Gastrocnemius medialis (tissue), 4 donors: ENCODE measurements around the gene ZNF134. TPM values are rescaled to one million over a fixed set of nuclear protein-coding genes. Genes with fewer than 3 reads are reported as not detected.
A peak's percentile ranks its signal among the peaks of the same experiment; 100 is the strongest.

ENCODE experiments used
- ATAC-seq, 2 donors: fragments of 150-250 bp; one replicate each; pipeline ENCODE4 v1.9.1; 2016
- DNase-seq, 2 donors: peaks; one replicate each; pipeline ENCODE4 v3.0.0-alpha.2; 2019
- H3K27ac ChIP-seq, 4 donors: fragments of 200-600 bp; sonication (generic); 1 replicate in 1 of 4; 2 replicates in 3 of 4; pipeline ENCODE4 v1.5.1; 2016 to 2018; ENCODE audit warnings: mild to moderate bottlenecking in 2 of 4, moderate library complexity in 1 of 4
- H3K27me3 ChIP-seq, 3 donors: fragments of 200-600 bp; sonication (generic) in 2 of 3; 1 replicate in 1 of 3; 2 replicates in 2 of 3; pipeline versions ENCODE4 v1.5.1 to v1.6.0; 2016 to 2019; ENCODE audit warnings: mild to moderate bottlenecking in 1 of 3, moderate library complexity in 1 of 3
- H3K36me3 ChIP-seq, 2 donors: fragments of 200-600 bp; sonication (generic) in 1 of 2; one replicate each; pipeline ENCODE4 v1.5.1; 2017 to 2018
- H3K4me1 ChIP-seq, 2 donors: fragments of 200-600 bp; sonication (generic) in 1 of 2; one replicate each; pipeline ENCODE4 v1.5.1; 2016 to 2017; ENCODE audit warnings: mild to moderate bottlenecking in 2 of 2
- H3K4me3 ChIP-seq, 4 donors: fragments of 200-600 bp; sonication (generic) in 3 of 4; 1 replicate in 1 of 4; 2 replicates in 3 of 4; pipeline ENCODE4 v1.5.1; 2016 to 2019; ENCODE audit warnings: mild to moderate bottlenecking in 2 of 4
- H3K9me3 ChIP-seq, 3 donors: fragments of 200-600 bp; sonication (generic) in 2 of 3; 1 replicate in 1 of 3; 2 replicates in 2 of 3; pipeline ENCODE4 v1.5.1; 2016 to 2019
- POLR2A ChIP-seq, 2 donors: fragments of 450-650 bp; IDR thresholded peaks; one replicate each; pipeline ENCODE4 v1.6.1; 2017; ENCODE audit warnings: antibody characterized with exemption in 2 of 2, mild to moderate bottlenecking in 2 of 2, moderate library complexity in 2 of 2
- in situ Hi-C, 4 donors: fragments of 200-750 bp; cut with MboI; loops; one replicate each; pipeline versions ENCODE4 v1.15.0 to v1.8.0; 2017; ENCODE audit warnings: low sequenced_read_pairs in 4 of 4
- intact Hi-C: fragments of 100-400 bp; cut with DNase I; formaldehyde crosslinking; loops from one replicate; pipeline ENCODE4 v1.15.1; 2023; ENCODE audit warnings: low total_unique reads
- total RNA-seq, 4 donors: library from RNA; depleted of rRNA; stranded (reverse); fragments of >200 nt; gene quantifications; one replicate each; pipeline versions ENCODE4 v1.1.0 to v1.2.3, GENCODE V29; 2016
- TF ChIP-seq, protein P1 (sequence below), 5 experiments: fragments of 450-650 bp in 3 of 5; fragments of 200-600 bp in 2 of 5; sonication (generic) in 2 of 5; IDR thresholded peaks in 4 of 5; conservative IDR thresholded peaks in 1 of 5; 1 replicate in 4 of 5; 2 replicates in 1 of 5; pipeline ENCODE4 v1.5.1; 2016 to 2019; ENCODE audit warnings: antibody characterized with exemption in 5 of 5, mild to moderate bottlenecking in 3 of 5, moderate library complexity in 3 of 5

Gene ZNF134
- total RNA-seq, 4 donors from 2014 or later: 4.2 to 13.1 (median 8.0) TPM

DNA sequence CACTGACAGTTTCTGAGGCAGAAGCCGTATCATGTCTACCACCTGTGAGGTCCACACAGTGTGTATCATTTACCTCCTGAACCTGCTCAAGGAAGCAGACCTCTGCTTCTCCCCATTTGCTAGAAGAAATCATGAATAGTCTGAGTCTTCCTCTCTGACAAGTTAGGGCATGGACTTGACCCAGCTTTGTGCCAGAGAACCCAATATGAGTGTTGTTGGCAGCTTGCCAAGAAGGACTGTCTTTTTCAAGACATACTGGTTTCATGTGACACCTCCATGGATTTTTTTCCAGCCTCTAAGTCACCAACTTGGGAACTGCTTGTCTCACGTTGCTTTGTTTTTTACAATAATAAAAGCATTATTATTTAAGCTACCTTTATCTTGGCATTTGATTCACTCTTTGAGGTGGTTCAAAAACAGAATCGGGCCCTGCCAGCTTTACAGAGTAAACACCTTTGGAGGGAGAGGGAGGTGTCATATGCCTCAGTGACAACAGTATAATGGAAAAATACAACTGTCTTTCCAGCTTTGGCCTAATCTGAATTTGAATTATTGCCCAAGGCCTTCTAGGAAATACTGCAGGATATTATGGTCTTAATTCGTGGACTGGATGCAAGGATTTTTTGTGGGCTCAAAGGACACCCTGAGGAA, 28.5 kb downstream of the ZNF134 start:
- intact Hi-C loops: no loop called here
- H3K4me3 ChIP-seq: no peak overlapping the region
- no peak overlapping the region for H3K27ac ChIP-seq
- in situ Hi-C loops: no loop called here
- no peaks in the 10 kb centered on the region for H3K4me1 ChIP-seq
- ATAC-seq (peak in 1 of 2 donors; percentile 52), DNase-seq (no peak)
- H3K27me3 ChIP-seq: no peaks in the 10 kb centered on the region
- H3K9me3 ChIP-seq: peaks cover 4 to 27% (median 12%) of the 10 kb centered on the region in 3 donors
- peaks cover 22 to 55% of the 10 kb centered on the region in 2 donors for H3K36me3 ChIP-seq
- TF ChIP-seq POLR2A (IDR thresholded peaks at IDR 0.05): no peak
- TF ChIP-seq, protein P1, sequence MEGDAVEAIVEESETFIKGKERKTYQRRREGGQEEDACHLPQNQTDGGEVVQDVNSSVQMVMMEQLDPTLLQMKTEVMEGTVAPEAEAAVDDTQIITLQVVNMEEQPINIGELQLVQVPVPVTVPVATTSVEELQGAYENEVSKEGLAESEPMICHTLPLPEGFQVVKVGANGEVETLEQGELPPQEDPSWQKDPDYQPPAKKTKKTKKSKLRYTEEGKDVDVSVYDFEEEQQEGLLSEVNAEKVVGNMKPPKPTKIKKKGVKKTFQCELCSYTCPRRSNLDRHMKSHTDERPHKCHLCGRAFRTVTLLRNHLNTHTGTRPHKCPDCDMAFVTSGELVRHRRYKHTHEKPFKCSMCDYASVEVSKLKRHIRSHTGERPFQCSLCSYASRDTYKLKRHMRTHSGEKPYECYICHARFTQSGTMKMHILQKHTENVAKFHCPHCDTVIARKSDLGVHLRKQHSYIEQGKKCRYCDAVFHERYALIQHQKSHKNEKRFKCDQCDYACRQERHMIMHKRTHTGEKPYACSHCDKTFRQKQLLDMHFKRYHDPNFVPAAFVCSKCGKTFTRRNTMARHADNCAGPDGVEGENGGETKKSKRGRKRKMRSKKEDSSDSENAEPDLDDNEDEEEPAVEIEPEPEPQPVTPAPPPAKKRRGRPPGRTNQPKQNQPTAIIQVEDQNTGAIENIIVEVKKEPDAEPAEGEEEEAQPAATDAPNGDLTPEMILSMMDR (IDR thresholded peaks at IDR 0.05 in 4 of 5, conservative IDR thresholded peaks at IDR 0.05 in 1 of 5): no peak

DNA sequence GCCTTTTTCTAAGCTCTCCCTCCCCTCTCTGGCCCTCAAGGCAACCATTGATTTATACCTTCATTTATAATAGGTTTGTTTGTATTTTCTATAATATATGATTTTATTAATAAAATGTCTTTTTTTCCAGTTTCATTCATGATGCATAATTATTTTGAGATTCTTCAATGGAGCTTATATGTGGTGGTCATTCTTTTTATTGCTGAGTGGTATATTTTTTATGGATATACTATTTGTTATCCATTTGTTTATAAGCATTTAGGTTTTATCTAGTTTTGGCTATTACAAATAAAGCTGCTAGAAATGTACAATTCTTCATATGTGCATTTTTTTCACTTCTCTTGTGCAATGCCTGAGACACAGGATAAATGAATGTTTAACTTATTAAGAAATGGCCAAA, 29.7 kb downstream of the ZNF134 start:
- Histone ChIP-seq H3K9me3 (peaks cover 3 to 17% (median 7%) of the 10 kb centered on the region in 3 donors), H3K27ac (no peak overlapping the region), H3K4me1 (no peaks in the 10 kb centered on the region), H3K27me3 (no peaks in the 10 kb centered on the region), H3K36me3 (peaks cover 21 to 43% of the 10 kb centered on the region in 2 donors), H3K4me3 (no peak overlapping the region)
- in situ Hi-C loops: no loop called here
- DNase-seq (no peak), ATAC-seq (no peak)
- intact Hi-C loops: no loop called here
- no peak for TF ChIP-seq POLR2A (IDR thresholded peaks at IDR 0.05)
- TF ChIP-seq, protein P1 (IDR thresholded peaks at IDR 0.05 in 4 of 5, conservative IDR thresholded peaks at IDR 0.05 in 1 of 5): no peak

DNA sequence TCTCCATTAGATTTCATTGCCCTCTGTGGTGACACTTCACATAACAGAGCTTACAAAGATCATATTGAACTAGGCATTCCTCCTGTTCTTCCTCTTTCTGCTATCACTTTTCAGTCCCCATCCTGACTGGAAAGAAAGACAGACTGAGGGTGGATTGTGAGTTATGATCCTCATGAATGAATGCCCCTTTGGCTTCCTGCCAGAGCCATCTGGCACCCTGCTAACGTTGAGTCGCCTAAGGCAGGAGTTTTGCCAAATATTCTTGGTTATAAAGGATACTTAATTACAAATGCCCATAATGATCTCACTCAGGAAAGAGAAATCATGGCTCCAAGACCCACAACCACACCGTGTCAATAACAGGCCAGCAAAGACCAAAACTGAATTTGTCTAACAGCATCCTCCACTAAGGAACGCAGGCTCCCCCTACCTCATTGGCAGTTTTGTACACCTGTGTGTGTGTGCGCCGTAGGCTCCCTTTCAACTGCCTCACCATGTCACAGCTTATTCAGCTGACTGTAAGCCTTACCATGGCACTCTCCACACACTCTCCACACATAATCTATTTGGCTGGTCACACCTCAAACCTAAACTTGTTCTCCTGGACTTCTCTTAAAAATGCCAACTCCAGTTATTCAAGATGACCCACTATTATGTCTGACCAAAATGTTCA, 34.4 kb downstream of the ZNF134 start:
- no peaks in the 10 kb centered on the region for H3K36me3 ChIP-seq
- no peak overlapping the region for H3K4me3 ChIP-seq
- intact Hi-C loops: no loop called here
- H3K4me1 ChIP-seq: no peaks in the 10 kb centered on the region
- no peaks in the 10 kb centered on the region for H3K27me3 ChIP-seq
- H3K27ac ChIP-seq: no peak overlapping the region
- no peak for DNase-seq
- no peaks in the 10 kb centered on the region for H3K9me3 ChIP-seq
- TF ChIP-seq, protein P1 (IDR thresholded peaks at IDR 0.05 in 4 of 5, conservative IDR thresholded peaks at IDR 0.05 in 1 of 5): no peak
- TF ChIP-seq POLR2A (IDR thresholded peaks at IDR 0.05): no peak
- in situ Hi-C loops: no loop called here
- no peak for ATAC-seq

DNA sequence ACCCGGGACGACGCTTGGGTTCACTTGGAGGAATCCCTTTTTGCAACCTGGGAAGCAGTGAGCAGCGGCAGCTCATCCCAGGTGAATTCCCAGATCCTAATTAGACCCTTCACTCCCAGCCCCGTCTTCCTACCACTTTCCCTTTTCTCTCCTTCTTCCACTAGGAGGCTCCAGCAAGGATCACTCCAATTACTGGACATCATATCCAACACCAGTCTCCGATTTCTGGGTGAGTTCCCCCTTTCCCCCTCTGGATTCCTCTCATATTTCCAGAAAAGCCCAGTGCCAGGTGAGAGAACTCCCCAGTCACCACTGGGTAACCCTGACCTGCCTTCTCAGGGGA, 37.6 kb downstream of the ZNF134 start:
- H3K36me3 ChIP-seq: no peaks in the 10 kb centered on the region
- H3K9me3 ChIP-seq: no peaks in the 10 kb centered on the region
- intact Hi-C loops (no loop called here), in situ Hi-C loops (no loop called here)
- TF ChIP-seq, protein P1 (IDR thresholded peaks at IDR 0.05 in 4 of 5, conservative IDR thresholded peaks at IDR 0.05 in 1 of 5): no peak
- no peak for TF ChIP-seq POLR2A (IDR thresholded peaks at IDR 0.05)
- H3K4me3 ChIP-seq: peak overlapping the region in 2 of 4 donors; percentile 6 to 25
- H3K4me1 ChIP-seq: no peaks in the 10 kb centered on the region
- DNase-seq (no peak), ATAC-seq (no peak)
- no peak overlapping the region for H3K27ac ChIP-seq
- peaks cover 0 to 5% (median 0%) of the 10 kb centered on the region in 3 donors for H3K27me3 ChIP-seq
